Measurements from ENCODE around the gene WDFY4.

DNA sequence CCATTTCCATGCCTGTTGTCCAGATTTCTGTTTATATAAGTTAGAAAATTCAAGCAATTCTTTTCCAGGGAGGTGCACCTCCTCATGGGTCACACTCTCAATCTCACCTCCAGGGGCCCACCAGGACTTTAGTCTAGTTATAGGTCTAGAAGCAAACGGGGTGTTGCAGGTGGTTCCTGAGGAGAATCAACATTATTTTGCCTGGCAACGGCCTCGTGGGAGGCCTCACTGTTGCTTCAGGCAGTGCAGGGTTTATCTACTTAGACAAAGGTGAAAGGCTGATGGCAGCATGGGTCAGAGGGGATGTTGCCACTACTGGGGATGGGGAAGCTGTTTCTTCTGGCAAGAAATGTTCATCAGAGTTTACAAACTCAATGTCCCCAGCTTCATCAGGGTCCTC, 311.7 kb downstream of the WDFY4 start:
- TF ChIP-seq, protein P1, sequence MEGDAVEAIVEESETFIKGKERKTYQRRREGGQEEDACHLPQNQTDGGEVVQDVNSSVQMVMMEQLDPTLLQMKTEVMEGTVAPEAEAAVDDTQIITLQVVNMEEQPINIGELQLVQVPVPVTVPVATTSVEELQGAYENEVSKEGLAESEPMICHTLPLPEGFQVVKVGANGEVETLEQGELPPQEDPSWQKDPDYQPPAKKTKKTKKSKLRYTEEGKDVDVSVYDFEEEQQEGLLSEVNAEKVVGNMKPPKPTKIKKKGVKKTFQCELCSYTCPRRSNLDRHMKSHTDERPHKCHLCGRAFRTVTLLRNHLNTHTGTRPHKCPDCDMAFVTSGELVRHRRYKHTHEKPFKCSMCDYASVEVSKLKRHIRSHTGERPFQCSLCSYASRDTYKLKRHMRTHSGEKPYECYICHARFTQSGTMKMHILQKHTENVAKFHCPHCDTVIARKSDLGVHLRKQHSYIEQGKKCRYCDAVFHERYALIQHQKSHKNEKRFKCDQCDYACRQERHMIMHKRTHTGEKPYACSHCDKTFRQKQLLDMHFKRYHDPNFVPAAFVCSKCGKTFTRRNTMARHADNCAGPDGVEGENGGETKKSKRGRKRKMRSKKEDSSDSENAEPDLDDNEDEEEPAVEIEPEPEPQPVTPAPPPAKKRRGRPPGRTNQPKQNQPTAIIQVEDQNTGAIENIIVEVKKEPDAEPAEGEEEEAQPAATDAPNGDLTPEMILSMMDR (IDR thresholded peaks at IDR 0.05) = no peak
- no peak for TF ChIP-seq POLR2A (IDR thresholded peaks at IDR 0.05)
